Retina (tissue), 1 donor: ENCODE data around the gene XPOT.
A peak's percentile ranks its signal among the peaks of the same experiment; 100 is the strongest.
"Not testable (repeated sequence)": the region's sequence is repeated elsewhere in the genome, so short reads cannot be mapped to it uniquely, and the experiment has no call there.

Experiments
- DNase-seq: peaks from one replicate; pipeline ENCODE4 v3.0.0-alpha.2; 2016

Gene XPOT

GRCh38 chr12:64403707-64404469, at the start of gene XPOT:
Gene XPOT, plus strand, starts transcription at chr12:64404392. Its CDS starts 5,644 bp downstream, at chr12:64410036.
- no peak for DNase-seq

GRCh38 chr12:64356209-64356608, 48.0 kb upstream of the XPOT start:
- DNase-seq = not testable (repeated sequence)

- not testable (repeated sequence) for DNase-seq
Measured at GRCh38 chr12:64361173-64361572, 43.0 kb upstream of the XPOT start.

GRCh38 chr12:64362721-64363305, 41.4 kb upstream of the XPOT start:
- no peak for DNase-seq

GRCh38 chr12:64383675-64384074, 20.5 kb upstream of the XPOT start:
- no peak for DNase-seq

- no peak for DNase-seq
Measured at GRCh38 chr12:64385019-64385418, 19.2 kb upstream of the XPOT start.

GRCh38 chr12:64385468-64385867, 18.7 kb upstream of the XPOT start:
- DNase-seq = no peak

GRCh38 chr12:64387197-64387816, 16.9 kb upstream of the XPOT start:
- DNase-seq = no peak

GRCh38 chr12:64389154-64389553, 15.0 kb upstream of the XPOT start:
- DNase-seq = peak; percentile 32

GRCh38 chr12:64390275-64390851, 13.8 kb upstream of the XPOT start, which contains the start of gene C12orf56:
Gene C12orf56, minus strand, starts transcription at chr12:64390758. Its CDS starts 193 bp downstream, at chr12:64390565.
- peak; percentile 88 for DNase-seq

GRCh38 chr12:64392221-64392620, 12.0 kb upstream of the XPOT start:
- DNase-seq = no peak

- DNase-seq = no peak
Measured at GRCh38 chr12:64395739-64396138, 8.5 kb upstream of the XPOT start.

- no peak for DNase-seq
Measured at GRCh38 chr12:64400041-64400440, 4.2 kb upstream of the XPOT start.

- DNase-seq = no peak
Measured at GRCh38 chr12:64402181-64402580, 2.0 kb upstream of the XPOT start.

- peak; percentile 96 for DNase-seq
Measured at GRCh38 chr12:64404470-64405256, 471 bp downstream of the XPOT start.

GRCh38 chr12:64407342-64408223, 3.4 kb downstream of the XPOT start:
- no peak for DNase-seq

- no peak for DNase-seq
Measured at GRCh38 chr12:64411427-64411826, 7.2 kb downstream of the XPOT start.

- DNase-seq = no peak
Measured at GRCh38 chr12:64412459-64412858, 8.3 kb downstream of the XPOT start.

- DNase-seq = no peak
Measured at GRCh38 chr12:64413884-64414283, 9.7 kb downstream of the XPOT start.

GRCh38 chr12:64418209-64418608, 14.0 kb downstream of the XPOT start:
- no peak for DNase-seq

- no peak for DNase-seq
Measured at GRCh38 chr12:64419696-64420095, 15.5 kb downstream of the XPOT start.

GRCh38 chr12:64427988-64428387, 23.8 kb downstream of the XPOT start:
- DNase-seq = no peak
